ENCODE measurements around the gene SELENOI. TPM values are rescaled to one million over a fixed set of nuclear protein-coding genes. Genes with fewer than 3 reads are reported as not detected.

SELENOI gene
- total RNA-seq, 1 experiment from 2014 or later: 63.3 TPM

DNA sequence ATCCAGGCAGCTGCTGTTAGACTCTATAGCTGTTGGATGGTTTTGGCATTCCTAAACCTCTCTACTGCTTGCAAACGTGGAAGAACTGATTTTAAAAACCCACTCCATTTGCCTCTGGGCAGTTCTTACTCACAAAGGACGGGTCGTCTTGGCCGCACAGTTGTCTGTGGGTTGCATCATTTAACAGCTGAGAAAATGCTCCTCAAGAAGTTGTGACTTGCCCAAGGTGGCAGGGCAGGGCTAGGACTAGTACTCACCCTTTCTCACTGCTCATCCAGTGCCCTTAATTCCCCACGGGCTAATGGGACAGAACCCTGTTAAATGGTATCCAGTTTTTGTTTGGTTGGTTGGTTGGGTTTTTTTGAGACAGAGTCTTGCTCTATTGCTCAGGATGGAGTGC is 54.8 kb downstream of the SELENOI start:
- Histone ChIP-seq H3K27me3 (ENCODE audit: insufficient read depth, low read length) (no peaks in the 10 kb centered on the region), H3K9me3 (ENCODE audit: control insufficient read depth in 1 of 2, insufficient read depth in 1 of 2, low read depth in 1 of 2, low read length in 2 of 2) (no peaks in the 10 kb centered on the region), H3K36me3 (ENCODE audit: control insufficient read depth in 1 of 2, insufficient read depth in 2 of 2, low read length in 2 of 2) (0 out of 4 replicates have a peak, but pooled peaks cover 0 to 2% of the 10 kb centered on the region in 2 experiments), H3K4me2 (ENCODE audit: low read length) (no peak overlapping the region), H3K9ac (ENCODE audit: low read length) (no peak overlapping the region), H3K4me3 (replicated peaks in 1 of 2; ENCODE audit: low read depth in 1 of 2, low read length in 2 of 2) (no peak overlapping the region), H4K20me1 (ENCODE audit: insufficient read depth) (no peaks in the 10 kb centered on the region), H3K4me1 (ENCODE audit: control insufficient read depth in 1 of 2, insufficient read depth in 2 of 2, low read length in 2 of 2) (no peaks in the 10 kb centered on the region), H2AFZ (ENCODE audit: low read depth, low read length, poor library complexity, severe bottlenecking) (no peak overlapping the region), H3K9me2 (ENCODE audit: insufficient read depth) (no peaks in the 10 kb centered on the region), H3K27ac (ENCODE audit: low read depth, low read length) (no peak overlapping the region), H3K79me2 (ENCODE audit: insufficient read depth, low read length) (no peaks in the 10 kb centered on the region)
- ChIA-PET POLR2A (no interaction called here), RAD21 (ENCODE audit: low non-redundant PET in 1 of 2, low total read pairs in 2 of 2, uncharacterized antibody in 2 of 2, unreplicated experiment in 2 of 2) (no interaction called here), CTCF (interaction anchor here (0.6 kb wide), 1 partner anchor 17 kb away, joined by 3 read pairs; no protein-coding TSS in a partner anchor)
- TF ChIP-seq TCF7L2 (IDR thresholded peaks at IDR 0.05; ENCODE audit: borderline replicate concordance, extremely low read depth, insufficient read depth, insufficient read length) (no peak), ZNF274 (IDR thresholded peaks at IDR 0.05; ENCODE audit: low read depth, low read length) (no peak), ZFX (IDR thresholded peaks at IDR 0.05) (no peak), SP1 (IDR thresholded peaks at IDR 0.05; ENCODE audit: low read depth) (no peak), RAD21 (IDR thresholded peaks at IDR 0.05; ENCODE audit: low read depth) (no peak), CEBPB (IDR thresholded peaks at IDR 0.05; ENCODE audit: low read depth) (no peak), ATF3 (IDR thresholded peaks at IDR 0.05) (no peak), ZBTB33 (IDR thresholded peaks at IDR 0.05; ENCODE audit: extremely low read depth, insufficient replicate concordance, low read length) (no peak), EZH2 (IDR thresholded peaks at IDR 0.05) (no peak), ELF1 (IDR thresholded peaks at IDR 0.05; ENCODE audit: borderline replicate concordance, low read depth) (no peak), POLR2AphosphoS5 (IDR thresholded peaks at IDR 0.05; ENCODE audit: low read depth, low read length) (no peak)
- no peak for DNase-seq (ENCODE audit: low read depth, low spot score)
- intact Hi-C loops (cut with micrococcal nuclease): no loop called here
- ATAC-seq: no peak
- BruUV-seq (replicated peaks): no TSS peak

Data from HCT116 (cell line).